ENCODE results near the gene PDPN. TPM values are rescaled to one million over a fixed set of nuclear protein-coding genes. Genes with fewer than 3 reads are reported as not detected.
A peak's percentile ranks its signal among the peaks of the same experiment; 100 is the strongest.

Gene PDPN
- total RNA-seq, 1 donor from 2014 or later = 8.5 TPM

GRCh38 chr1:13541435-13542215 is 42.0 kb upstream of the PDPN start:
- intact Hi-C loops (cut with DNase I) = no loop called here
- DNase-seq (ENCODE audit: low spot score in 2 of 2) = no peak
- H3K4me3 ChIP-seq = no peak overlapping the region
- no peaks in the 10 kb centered on the region for H3K9me3 ChIP-seq
- TF ChIP-seq CTCF (IDR thresholded peaks at IDR 0.05) = no peak
- no peaks in the 10 kb centered on the region for H3K36me3 ChIP-seq
- no peak overlapping the region for H3K27ac ChIP-seq
- peaks cover 0 to 2% of the 10 kb centered on the region in 2 donors for H3K4me1 ChIP-seq
- no peaks in the 10 kb centered on the region for H3K27me3 ChIP-seq

DNA sequence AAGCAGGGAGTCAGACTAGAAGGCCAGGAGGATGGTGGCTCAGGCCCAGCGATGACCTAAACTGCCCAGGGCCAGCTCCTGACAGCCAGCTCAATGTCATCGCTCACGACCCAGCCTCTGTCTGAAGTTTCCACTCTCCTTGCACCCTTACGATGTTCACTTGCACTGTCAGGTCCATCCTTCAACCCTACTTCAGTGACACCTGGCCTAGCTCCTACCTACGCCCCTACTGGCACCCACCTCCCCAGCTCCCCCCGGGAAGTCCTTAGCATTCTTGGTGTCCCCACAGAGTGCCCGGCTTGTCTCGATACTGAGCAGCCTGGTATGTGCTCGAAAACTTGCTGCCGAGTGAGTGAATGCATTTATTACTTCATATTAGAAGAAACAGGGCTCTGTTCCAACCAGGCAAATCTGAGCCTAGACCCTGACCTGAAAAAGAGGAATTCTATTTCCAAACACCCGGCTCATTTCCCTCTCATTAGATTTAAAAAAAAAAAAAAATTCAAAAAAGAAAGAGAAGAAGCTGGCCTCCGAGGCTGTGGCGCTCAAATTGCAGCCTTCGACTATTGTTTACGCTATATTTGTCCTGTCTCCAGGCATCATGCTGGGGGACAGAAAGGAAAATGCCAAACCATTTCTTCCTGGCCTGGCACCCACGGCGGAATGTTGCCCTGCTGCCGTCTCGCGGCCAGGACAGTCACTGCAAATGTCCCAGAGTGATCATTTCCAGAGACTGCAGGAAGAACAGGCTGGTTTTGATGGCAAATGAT is 40.0 kb upstream of the PDPN start:
- Histone ChIP-seq H3K4me1 (peaks cover 0 to 2% of the 10 kb centered on the region in 2 donors), H3K27ac (peak overlapping the region in 1 of 2 donors; percentile 22), H3K36me3 (no peaks in the 10 kb centered on the region), H3K9me3 (no peaks in the 10 kb centered on the region), H3K4me3 (peak overlapping the region; percentile 7 to 30), H3K27me3 (no peaks in the 10 kb centered on the region)
- peak in 2 of 3 experiments; percentile 34 to 63 for TF ChIP-seq CTCF (IDR thresholded peaks at IDR 0.05)
- no peak for DNase-seq (ENCODE audit: low spot score in 2 of 2)
- intact Hi-C loops (cut with DNase I) = no loop called here

DNA sequence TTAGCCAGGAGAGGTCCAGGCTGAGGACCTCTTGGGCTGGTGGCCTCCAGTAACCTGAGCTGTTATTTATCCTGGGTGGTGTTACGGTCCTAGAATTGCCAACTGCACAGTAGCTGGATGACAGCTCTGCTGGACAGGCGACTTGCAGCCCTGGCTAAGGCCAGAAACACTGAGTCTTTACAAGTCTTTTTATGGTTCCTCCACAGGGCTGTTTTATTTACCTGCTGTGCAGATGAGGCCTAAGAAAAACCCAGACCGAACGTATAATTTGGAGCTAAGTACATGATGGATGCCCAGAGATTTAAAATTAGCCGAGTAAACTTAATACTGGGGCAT is 39.4 kb upstream of the PDPN start:
- H3K4me1 ChIP-seq = peaks cover 0 to 2% of the 10 kb centered on the region in 2 donors
- H3K27me3 ChIP-seq = no peaks in the 10 kb centered on the region
- TF ChIP-seq CTCF (IDR thresholded peaks at IDR 0.05) = no peak
- no peak for DNase-seq (ENCODE audit: low spot score in 2 of 2)
- no peak overlapping the region for H3K27ac ChIP-seq
- H3K9me3 ChIP-seq = no peaks in the 10 kb centered on the region
- H3K4me3 ChIP-seq = peak overlapping the region in 1 of 2 donors; percentile 7
- intact Hi-C loops (cut with DNase I) = no loop called here
- no peaks in the 10 kb centered on the region for H3K36me3 ChIP-seq

DNA sequence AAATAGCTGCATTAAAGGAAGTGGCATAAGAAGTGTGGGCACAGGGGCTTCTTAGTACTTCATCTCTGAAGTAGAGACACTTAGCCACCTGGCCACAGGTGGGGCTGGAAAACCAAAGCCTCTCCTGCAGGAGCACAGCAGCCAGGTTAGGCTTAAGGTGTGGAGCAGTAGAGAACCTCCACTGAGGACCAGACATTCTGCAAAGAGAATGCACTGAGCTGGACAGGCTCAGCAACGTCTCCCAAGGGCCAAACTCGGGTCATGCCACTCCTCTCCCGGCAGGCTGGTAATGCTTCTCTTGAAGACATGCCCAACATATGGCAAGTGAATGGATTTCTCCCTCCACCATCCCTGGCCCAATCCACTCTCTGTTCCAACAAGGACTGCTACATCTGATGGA is 36.8 kb upstream of the PDPN start:
- intact Hi-C loops (cut with DNase I) = no loop called here
- DNase-seq (ENCODE audit: low spot score in 2 of 2) = peak in 1 of 2 donors; percentile 33
- Histone ChIP-seq H3K27ac (no peak overlapping the region), H3K4me1 (peaks cover 0 to 2% of the 10 kb centered on the region in 2 donors), H3K9me3 (no peaks in the 10 kb centered on the region), H3K36me3 (no peaks in the 10 kb centered on the region), H3K27me3 (no peaks in the 10 kb centered on the region), H3K4me3 (no peak overlapping the region)
- no peak for TF ChIP-seq CTCF (IDR thresholded peaks at IDR 0.05)

DNA sequence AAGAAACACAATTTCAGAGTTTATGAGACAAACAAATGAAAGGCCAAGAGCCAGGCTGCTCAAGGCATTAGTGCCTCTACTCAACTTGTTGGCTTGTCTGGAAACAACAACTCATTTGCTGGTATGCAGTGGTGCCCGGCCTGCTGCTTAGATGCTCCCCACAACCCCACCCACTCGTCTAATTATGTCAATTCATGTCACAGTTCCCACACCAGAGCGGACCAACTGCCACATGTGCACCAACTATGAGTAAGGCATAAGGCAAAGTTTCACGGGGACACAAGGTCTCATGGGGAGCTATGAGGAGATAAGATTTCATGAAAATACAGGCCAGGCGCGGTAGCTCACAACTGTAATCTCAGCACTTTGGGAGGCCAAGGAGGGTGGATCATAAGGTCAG is 35.4 kb upstream of the PDPN start:
- Histone ChIP-seq H3K27ac (no peak overlapping the region), H3K9me3 (no peaks in the 10 kb centered on the region), H3K27me3 (no peaks in the 10 kb centered on the region), H3K36me3 (no peaks in the 10 kb centered on the region), H3K4me1 (peaks cover 0 to 2% of the 10 kb centered on the region in 2 donors), H3K4me3 (no peak overlapping the region)
- DNase-seq (ENCODE audit: low spot score in 2 of 2) = peak in 1 of 2 donors; percentile 30
- intact Hi-C loops (cut with DNase I) = no loop called here
- TF ChIP-seq CTCF (IDR thresholded peaks at IDR 0.05) = no peak

Data from ascending aorta (tissue), 2 donors.